Left renal cortex interstitium (tissue), 4 donors: ENCODE results near the gene EMC10. TPM values are rescaled to one million over a fixed set of nuclear protein-coding genes. Genes with fewer than 3 reads are reported as not detected.
"Not testable (repeated sequence)": the region's sequence is repeated elsewhere in the genome, so short reads cannot be mapped to it uniquely, and the experiment has no call there.

ENCODE experiments used
- DNase-seq, 4 donors: peaks; one replicate each; pipeline ENCODE4 v3.0.0-alpha.2; 2013; ENCODE audit warnings: low read depth in 4 of 4, low spot score in 2 of 4, missing footprints in 1 of 4
- polyA plus RNA-seq, 4 donors: library from polyadenylated mRNA; unstranded; fragments of 120-200 nt; gene quantifications; one replicate each; pipeline ENCODE4 v1.2.1, GENCODE V29; 2013; ENCODE audit not compliant: insufficient read length in 4 of 4

EMC10 gene
- polyA plus RNA-seq: 100 to 1,000 TPM; 109 to 209 (median 150) TPM

DNA sequence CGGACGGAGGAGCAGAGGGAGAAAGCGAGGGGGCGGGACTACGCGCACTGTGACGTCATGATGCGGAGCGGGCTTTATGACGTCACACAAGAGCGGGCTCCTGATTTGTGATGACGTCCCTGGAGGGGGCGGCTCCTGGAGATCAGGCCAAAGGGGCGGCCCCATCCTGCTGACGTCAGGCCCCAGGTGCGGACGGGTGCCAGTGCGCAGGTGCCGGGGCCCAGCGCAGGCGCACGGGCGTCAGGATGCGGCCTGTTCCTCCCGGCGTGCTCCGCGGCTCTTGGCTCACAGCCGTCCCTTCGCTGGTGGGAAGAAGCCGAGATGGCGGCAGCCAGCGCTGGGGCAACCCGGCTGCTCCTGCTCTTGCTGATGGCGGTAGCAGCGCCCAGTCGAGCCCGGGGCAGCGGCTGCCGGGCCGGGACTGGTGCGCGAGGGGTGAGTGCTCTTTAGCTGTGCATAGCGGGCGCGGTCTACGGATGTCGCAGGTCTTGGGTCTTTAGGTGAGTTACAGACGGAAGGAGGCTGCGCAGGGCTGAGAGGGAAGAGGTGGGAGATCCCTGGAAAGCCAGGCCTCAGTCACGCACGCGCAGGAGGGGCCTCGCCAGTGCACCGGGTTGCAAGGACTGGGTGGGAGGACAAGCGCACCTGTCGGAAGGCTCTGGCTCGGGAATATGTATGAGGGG, at the start of gene EMC10, which contains the start of gene GARIN5A:
TSS of gene EMC10 (plus strand) at position 284 of the 683 bp plus-strand sequence. CDS start at position 322, 38 bp downstream.
TSS of gene GARIN5A (minus strand) at position 625 of the 683 bp plus-strand sequence. CDS start at position 165, 460 bp downstream.
- DNase-seq: peak; percentile 64 to 89 (median 86)

DNA sequence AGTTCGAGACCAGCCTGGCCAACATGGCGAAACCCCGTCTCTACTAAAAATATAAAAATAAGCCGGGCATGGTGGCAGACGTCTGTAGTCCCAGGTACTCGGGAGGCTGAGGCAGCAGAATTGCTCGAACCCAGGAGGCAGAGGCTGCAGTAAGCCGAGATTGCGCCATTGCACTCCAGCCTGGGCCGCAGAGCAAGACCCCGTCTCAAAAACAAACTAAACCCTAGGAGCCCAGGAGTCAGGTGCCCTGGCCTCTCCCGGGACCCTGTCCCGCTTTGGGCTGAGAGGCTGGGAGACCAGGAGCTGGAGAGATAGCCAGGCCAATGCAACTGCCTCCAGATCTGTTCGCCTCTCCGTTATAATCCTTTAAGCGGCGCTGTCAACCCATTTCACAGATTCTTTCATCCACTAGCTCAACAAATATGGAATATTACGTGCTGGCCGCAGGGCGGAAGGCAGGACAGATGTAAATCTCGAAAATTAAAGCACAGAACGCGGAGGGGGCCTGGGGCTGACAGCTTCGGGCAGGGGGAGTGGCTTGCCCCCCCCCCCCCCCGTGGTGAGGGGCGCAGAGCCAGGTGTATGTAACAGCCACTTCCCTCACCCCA, 48.9 kb upstream of the EMC10 start:
- no peak for DNase-seq

DNA sequence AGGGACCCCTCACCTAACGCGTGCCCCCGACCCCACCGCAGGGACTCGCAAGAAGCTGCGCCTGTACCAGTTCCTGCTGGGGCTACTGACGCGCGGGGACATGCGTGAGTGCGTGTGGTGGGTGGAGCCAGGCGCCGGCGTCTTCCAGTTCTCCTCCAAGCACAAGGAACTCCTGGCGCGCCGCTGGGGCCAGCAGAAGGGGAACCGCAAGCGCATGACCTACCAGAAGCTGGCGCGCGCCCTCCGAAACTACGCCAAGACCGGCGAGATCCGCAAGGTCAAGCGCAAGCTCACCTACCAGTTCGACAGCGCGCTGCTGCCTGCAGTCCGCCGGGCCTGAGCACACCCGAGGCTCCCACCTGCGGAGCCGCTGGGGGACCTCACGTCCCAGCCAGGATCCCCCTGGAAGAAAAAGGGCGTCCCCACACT, 48.3 kb upstream of the EMC10 start:
- peak in 3 of 4 donors; percentile 71 to 86 (median 74) for DNase-seq

DNA sequence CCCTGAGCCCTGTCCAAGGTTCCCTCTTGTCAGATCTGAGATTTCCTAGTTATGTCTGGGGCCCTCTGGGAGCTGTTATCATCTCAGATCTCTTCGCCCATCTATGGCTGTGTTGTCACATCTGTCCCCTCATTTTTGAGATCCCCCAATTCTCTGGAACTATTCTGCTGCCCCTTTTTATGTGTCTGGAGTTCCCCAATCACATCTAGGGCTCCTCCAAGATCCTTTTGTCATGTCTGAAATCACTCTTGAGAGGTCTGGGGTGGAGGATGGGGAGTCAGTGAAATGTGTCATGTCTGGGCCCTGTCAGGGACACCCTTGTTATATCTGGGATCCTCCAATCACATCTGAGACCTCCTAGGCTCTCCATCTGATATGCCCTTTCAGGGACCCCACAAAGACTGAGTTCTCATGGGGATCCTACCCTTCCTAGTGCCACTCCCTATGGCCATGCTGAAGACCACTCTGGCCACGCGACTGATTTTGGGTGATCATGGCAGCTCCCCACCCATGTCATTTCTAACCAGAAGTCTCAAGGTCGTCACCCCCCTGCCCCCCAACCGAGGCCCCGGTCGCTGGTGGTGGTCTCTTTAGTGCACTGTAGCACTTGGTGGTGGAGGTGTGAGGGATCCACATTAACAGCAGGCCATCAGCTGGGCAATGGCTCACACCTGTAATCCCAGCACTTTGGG, 47.4 kb upstream of the EMC10 start:
- DNase-seq: no peak

DNA sequence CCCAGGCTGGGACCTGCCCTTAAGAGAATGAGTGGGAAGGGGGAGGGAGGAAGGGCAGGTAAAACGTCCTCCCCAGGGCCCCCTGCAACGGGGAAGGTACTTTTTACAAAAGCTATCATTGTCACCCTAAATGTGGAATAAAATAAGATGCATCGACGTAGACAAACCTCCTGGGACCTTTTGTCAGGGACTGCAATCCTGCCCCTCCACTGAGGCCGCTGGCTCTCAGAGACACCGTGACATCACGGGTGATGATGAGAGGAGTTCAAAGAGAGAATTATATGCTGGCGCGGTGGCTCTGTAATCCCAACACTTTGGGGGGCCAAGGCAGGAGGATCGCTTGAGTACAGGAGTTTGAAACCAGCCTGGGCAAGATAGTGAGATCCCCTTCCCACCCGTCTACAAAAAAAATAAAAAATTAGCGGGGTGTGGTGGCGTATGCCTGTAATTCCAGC, 45.4 kb upstream of the EMC10 start:
- DNase-seq: no peak

DNA sequence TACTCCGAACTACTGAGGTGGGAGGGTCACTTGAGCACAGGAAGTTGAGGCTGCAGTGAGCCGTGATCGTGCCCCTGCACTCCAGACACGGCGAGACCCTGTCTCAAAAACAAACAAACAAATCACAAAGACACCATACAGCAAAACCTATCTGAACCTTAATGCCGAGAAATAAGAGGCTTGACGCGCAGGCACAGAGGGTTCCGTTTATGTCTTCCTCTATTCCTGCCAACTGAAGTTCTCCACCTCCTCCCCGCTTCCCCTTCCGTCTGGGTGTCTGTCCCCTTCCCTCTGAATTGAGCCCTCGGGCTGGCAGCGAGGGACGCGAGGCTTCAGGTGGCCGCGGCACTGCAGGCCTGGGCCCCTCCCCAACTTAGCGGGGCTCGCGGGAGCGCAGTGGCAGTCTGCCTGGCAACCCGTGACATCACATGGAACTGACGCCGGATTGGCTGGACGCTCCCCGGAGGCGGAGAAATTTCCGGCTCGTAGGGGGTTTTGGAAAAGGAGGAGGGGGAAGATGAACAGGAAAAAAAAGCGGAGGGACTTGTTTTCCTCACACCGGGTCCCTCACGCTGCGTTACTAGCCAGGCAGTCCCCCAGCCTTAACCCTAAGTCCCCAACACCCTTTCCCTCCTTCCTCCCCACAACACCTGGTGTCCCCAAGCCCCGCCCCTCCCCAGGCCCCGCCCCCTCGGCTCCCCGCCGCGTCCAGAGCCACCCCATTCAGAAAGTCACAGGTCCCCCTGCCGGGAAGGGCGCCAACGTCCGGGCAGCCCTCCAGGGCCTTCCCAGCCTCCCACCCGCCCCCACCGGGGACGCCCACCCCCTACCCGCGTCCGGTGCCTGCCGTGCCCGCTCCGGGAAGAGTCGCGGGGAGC, 44.7 kb upstream of the EMC10 start:
- DNase-seq: peak; percentile 78 to 82 (median 82)

DNA sequence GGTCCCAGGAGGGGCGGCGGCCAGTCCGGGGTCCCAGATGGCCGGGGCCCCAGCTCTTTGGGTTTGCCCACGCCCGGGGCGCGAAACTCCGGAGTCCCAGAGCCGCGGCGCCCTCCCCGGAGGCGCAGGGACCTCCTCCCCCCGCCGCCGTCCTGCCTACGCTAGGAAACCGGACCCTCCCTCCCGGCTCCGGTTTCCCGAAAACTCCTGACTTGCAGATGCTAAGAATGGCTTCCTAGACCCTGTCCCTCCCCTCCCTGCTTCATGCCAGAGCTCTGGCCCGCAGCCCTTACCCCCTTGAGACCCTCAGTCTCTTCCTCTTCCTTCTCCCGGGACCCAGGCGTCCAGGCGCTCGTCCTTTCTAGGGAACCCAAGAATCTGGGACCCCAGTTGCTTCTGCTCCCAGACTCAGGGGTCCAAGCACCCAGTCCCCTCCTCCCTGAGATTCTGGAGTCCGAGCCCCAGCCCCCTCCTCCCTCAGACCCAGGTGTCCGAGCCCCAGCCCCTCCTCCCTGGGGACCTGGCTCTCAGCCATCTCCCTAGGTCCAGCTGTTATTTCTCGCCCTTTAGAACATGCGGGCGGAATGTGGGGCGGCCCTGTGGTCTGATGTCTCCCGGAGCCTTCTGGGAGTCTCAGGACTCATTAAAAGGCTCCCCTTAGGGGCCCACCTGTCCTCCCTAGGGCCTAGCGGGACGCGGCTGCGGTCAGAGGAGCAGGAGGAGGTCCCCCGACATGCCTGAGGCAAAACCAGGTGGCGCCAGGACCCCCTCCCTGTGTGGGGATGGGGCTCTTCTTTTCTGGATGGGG, 43.9 kb upstream of the EMC10 start, which contains the start of gene MYBPC2:
TSS of gene MYBPC2 (plus strand) at position 672 of the 808 bp plus-strand sequence. CDS start at position 734, 62 bp downstream.
- peak in 3 of 4 donors; percentile 38 to 46 (median 41) for DNase-seq

DNA sequence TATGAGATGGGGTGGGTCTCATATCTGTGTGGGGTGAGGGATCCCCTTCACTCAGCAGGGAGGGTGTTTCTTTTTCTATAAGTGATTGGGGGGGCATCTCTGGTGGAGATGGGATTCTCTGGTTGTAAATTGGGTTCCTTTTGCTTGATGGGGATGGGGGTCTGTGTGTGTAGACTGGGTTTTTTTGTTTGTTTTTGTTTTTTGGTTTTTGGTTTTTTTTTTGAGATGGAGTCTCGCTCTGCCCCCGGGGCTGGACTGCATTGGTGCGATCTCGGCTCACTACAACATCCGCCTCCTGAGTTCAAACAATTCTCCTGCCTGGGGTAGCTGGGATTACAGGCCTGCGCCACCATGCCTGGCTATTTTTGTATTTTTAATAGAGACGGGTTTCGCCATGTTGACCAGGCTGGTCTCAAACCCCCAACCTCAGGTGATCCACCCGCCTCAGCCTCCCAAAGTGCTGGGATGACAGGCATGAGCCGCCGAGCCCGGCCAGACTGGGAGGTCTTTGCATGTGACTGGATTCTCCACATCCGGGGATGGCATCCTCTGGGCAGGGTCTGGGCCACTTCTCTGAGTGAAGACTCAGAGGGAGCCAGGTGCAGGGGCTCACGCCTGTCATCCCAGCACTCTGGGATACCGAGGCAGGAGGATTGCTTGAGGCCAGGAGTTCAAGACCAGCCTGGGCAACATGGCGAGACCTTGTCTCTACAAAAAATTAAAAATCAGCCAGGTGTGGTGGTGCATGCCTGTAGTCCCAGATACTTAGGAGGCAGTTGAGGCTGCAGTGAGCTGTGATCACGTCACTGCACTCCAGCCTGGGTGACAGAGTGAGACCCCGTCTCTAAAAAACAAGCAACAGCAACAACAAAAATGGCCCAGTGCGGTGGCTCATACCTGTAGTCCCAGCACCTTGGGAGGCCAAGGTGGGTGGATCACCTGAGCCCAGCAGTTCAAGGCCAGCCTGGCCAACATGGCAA, 42.8 kb upstream of the EMC10 start:
- DNase-seq: no peak

DNA sequence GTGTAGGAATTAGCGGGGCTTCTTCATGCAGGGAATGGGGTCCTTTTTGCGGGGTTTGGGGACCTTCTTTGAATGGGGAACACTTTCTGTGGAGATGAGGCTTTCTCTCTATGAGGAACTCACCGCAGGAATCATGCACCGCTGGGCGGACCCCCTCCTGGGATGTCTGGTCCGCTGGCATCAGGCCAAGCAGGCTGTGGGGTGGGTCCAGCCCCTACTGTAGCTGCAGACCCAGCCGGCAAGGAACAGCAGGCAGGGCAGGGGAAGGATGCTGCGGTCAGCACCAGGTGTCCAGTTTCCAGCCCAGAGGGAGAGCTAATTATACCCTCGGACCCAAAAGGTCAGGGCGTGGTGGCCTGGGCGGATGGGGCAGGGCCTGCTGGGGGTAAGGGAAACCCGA, 41.8 kb upstream of the EMC10 start:
- DNase-seq: no peak

DNA sequence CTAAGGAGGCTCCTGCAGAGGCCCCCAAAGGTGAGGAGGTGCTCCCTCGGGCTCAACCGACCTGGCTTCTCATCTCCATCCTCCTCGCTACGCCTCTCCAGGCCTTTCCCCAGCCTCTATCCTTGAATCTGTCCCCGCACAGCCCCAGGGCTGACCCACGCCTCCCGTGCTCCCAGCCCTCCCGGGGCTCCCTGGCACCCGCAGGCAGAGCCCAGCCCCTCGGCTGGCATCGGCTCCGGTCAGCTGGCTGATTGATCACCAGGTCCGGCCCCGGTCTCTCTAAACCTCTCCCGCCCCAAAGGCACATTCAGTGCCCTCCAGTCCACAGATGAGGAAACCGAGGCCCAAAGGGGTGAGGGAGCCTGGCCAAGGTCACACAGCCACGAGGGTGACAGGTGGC, 41.1 kb upstream of the EMC10 start:
- no peak for DNase-seq

DNA sequence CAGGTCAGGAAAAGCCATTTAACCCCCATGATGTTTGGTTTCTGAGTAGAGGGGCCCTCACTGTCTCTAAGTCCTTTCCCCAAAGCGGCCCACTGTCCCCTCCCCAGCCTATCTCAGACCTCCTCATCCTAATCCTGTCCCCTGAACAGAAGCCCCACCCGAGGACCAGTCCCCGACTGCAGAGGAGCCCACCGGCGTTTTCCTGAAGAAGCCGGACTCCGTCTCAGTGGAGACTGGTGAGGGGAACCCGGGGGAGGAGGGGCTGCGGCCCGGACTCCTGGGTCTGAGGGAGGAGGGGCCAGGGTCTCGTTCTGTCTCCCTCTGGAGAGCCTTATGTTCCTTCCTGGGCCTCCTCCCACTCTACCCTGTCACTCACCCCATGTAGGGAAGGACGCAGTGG, 40.7 kb upstream of the EMC10 start:
- DNase-seq: no peak

DNA sequence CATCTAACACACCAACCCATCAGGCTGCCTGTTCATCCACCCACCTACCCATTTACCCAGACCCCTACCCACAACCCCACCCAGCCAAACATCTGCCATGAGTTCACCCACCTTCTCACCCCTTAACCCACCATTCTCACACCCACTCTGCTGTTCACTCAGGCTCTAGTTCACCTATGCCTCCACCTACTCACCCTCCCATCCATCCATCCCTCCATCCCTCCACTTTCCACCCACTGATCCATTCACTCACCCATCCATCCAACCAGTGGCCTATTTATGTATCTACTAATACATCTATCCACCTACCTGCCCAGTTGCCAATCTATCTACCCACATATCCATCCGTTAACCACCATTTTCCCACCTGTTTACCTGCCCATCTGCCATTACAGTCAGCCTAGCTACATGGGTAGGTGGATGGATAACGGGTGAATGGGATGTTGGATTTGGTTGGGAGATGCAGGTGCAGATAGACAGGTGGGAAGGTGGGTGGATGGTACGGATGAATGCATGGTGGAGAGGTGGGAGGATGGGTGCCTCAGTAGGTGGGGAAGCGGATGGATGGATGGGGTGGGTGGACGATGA, 38.4 kb upstream of the EMC10 start:
- no peak for DNase-seq

DNA sequence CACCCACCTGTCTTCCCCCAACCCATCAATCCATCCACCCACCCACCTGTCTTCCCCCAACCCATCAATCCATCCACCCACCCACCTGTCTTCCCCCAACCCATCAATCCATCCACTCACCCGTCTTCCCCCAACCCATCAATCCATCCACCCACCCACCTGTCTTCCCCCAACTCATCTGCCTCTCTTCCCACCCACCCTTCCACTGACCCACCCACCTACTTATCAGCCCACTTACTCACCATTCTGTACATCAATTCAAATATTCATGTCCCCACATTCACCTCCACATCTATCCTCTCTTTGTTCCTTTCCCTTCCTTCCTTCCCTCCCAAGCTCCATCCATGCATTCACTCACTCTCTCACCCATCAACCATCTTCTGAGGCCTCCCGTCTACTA, 37.2 kb upstream of the EMC10 start:
- not testable (repeated sequence) for DNase-seq

DNA sequence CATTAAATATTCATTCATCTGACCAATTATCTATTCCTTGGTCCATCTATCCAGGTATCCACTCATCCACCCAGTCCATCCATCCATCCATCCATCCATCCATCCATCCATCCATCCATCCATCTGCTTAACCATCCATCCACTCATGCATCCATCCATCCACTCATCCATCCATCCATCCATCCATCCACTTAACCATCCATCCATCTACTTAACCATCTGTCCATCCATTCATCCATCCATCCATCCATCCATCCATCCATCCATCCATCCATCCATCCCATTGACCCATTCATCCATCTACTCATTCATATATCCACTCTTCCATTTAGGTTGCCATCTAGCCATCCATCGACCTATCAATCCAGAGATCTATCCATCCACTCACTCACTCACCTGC, 32.2 kb upstream of the EMC10 start:
- DNase-seq: no peak

DNA sequence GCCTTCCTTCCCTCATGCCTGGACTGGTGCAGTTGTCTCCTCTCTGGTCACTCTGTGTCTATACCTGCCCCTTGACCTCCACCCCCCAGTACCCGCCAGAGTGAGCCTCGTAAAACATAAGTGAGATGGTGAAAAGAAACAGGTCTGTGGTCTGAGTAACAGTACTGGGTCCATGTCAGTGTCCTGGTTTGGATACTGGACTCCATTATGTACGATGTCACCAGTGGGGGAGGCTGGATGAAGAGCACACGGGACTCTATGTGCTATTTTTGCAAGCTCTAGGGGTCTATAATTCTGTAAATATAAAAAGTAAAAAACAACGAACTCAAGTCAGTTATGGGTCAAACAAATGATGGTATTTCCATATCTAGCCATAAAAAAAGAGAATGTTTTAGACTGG, 29.3 kb upstream of the EMC10 start:
- DNase-seq: no peak

DNA sequence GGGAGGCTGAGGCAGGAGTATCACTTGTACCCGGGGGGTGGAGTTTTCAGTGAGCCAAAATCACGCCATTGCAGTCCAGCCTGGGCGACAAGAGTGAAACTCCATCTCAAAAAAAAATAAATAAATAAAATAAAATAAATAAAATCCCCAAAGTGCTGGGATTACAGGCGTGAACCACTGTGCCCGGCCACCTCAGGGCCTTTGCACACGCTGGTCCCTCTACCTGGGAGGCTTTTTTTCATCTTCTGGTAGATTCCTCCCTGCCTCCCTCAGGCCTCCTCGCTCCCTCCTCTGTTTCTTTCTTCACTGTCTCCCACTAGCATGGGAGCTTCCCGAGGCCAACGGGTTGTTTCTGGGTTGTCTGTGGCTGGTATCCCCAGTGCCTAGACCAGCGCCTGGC, 28.6 kb upstream of the EMC10 start:
- DNase-seq: no peak

DNA sequence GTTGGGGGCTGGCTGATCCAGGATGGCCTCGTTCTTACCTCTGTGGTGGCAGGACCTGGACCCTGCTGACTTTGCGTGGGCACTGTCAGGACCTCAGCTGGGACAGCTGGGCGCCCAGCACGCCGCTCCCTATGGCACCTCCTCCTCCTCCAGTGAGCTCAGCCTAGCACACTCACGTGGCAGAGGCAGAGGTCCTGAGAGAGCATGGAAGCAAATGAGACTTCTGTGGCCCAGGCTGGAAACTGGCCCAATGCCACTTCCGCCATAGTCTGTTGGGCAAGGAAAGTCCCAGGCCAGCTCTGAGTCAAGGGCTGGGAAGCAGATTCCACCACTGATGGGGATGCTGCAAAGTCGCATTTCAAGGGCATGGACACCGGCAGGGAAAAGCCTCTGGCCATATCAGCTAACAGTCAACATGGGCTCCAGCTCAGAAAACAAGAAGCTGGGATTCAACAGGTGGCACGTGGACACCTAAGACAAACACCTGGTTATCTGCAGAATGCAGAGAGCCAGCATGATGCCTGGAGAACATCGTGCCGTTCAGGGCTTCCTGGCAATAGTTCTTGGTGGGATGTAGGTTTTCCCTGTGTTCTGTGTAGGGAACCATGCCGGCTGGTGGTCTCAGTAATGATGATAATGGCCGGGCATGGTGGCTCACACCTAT, 26.9 kb upstream of the EMC10 start:
- no peak for DNase-seq
